ENCODE data around the gene RBCK1.
"Not testable (repeated sequence)": the region's sequence is repeated elsewhere in the genome, so short reads cannot be mapped to it uniquely, and the experiment has no call there.

The RBCK1 gene

GRCh38 chr20:440148-440547 is 32.0 kb downstream of the RBCK1 start:
- no peak for DNase-seq

- DNase-seq = no peak
Measured at GRCh38 chr20:440636-441035, 32.5 kb downstream of the RBCK1 start.

GRCh38 chr20:443223-443775 is 35.2 kb downstream of the RBCK1 start:
- DNase-seq = no peak

GRCh38 chr20:444117-444516 is 36.0 kb downstream of the RBCK1 start:
- no peak for DNase-seq

- DNase-seq = no peak
Measured at GRCh38 chr20:444862-445426, 36.8 kb downstream of the RBCK1 start.

GRCh38 chr20:445514-446336 is 37.6 kb downstream of the RBCK1 start:
- DNase-seq = no peak

- not testable (repeated sequence) for DNase-seq
Measured at GRCh38 chr20:452021-452420, 43.9 kb downstream of the RBCK1 start.

GRCh38 chr20:454951-455350 is 46.9 kb downstream of the RBCK1 start:
- DNase-seq = no peak

GRCh38 chr20:458776-459175 is 50.7 kb downstream of the RBCK1 start:
- no peak for DNase-seq

- DNase-seq = no peak
Measured at GRCh38 chr20:460180-460579, 52.1 kb downstream of the RBCK1 start.

- no peak for DNase-seq
Measured at GRCh38 chr20:460707-461106, 52.6 kb downstream of the RBCK1 start.

- no peak for DNase-seq
Measured at GRCh38 chr20:461254-462198, 53.4 kb downstream of the RBCK1 start.

- DNase-seq = peak; percentile 28
Measured at GRCh38 chr20:462199-462991, 54.3 kb downstream of the RBCK1 start, which contains the start of gene TBC1D20. TBC1D20 (minus strand) TSS chr20:462533; CDS start chr20:462405, 128 bp downstream.

GRCh38 chr20:467755-468154 is 59.7 kb downstream of the RBCK1 start:
- no peak for DNase-seq

GRCh38 chr20:469746-470490 is 61.8 kb downstream of the RBCK1 start:
- no peak for DNase-seq

- no peak for DNase-seq
Measured at GRCh38 chr20:472137-472846, 64.2 kb downstream of the RBCK1 start.

- DNase-seq = no peak
Measured at GRCh38 chr20:472889-473292, 64.8 kb downstream of the RBCK1 start.

- no peak for DNase-seq
Measured at GRCh38 chr20:474581-474980, 66.5 kb downstream of the RBCK1 start.

- no peak for DNase-seq
Measured at GRCh38 chr20:475463-476357, 67.6 kb downstream of the RBCK1 start.

Data from SIG-M5 (cell line).